CD14-positive monocyte (primary cell): Measurements from ENCODE around the gene KLHL40. TPM values are rescaled to one million over a fixed set of nuclear protein-coding genes. Genes with fewer than 3 reads are reported as not detected.

ENCODE experiments used
- DNase-seq, 3 donors: peaks; one replicate each; pipeline ENCODE4 v3.0.0-alpha.2; 2011 to 2022
- H2AFZ ChIP-seq: 2 replicates; pipeline ENCODE4 v1.6.0; 2012; ENCODE audit warnings: mild to moderate bottlenecking, low read depth, low read length, inconsistent platforms; ENCODE audit not compliant: insufficient read depth, poor library complexity, severe bottlenecking
- H3K27ac ChIP-seq, 2 donors: 1 replicate in 1 of 2; 2 replicates in 1 of 2; pipeline ENCODE4 v1.5.1; 2012 to 2013; ENCODE audit warnings: low read length in 2 of 2, control low read depth in 1 of 2, inconsistent platforms in 1 of 2, low read depth in 1 of 2, mild to moderate bottlenecking in 1 of 2
- H3K27me3 ChIP-seq, 2 donors: one replicate each; pipeline versions ENCODE4 v1.6.0 to v1.6.1; 2011 to 2013; ENCODE audit warnings: low read length in 2 of 2; ENCODE audit not compliant: control insufficient read depth in 2 of 2, insufficient read depth in 2 of 2
- H3K36me3 ChIP-seq, 2 donors: replicated peaks in 1 of 2; 1 replicate in 1 of 2; 2 replicates in 1 of 2; pipeline versions ENCODE4 v1.5.1 to v1.6.1; 2012 to 2013; ENCODE audit warnings: low read length in 2 of 2, control low read depth in 1 of 2, inconsistent platforms in 1 of 2, mild to moderate bottlenecking in 1 of 2; ENCODE audit not compliant: insufficient read depth in 2 of 2, control insufficient read depth in 1 of 2
- H3K4me1 ChIP-seq, 2 donors: 1 replicate in 1 of 2; 2 replicates in 1 of 2; pipeline versions ENCODE4 v1.5.1 to v1.6.1; 2012 to 2013; ENCODE audit warnings: low read length in 2 of 2, control low read depth in 1 of 2, inconsistent platforms in 1 of 2, mild to moderate bottlenecking in 1 of 2, moderate library complexity in 1 of 2; ENCODE audit not compliant: insufficient read depth in 2 of 2, control insufficient read depth in 1 of 2
- H3K4me2 ChIP-seq: replicated peaks from 2 replicates; pipeline ENCODE3; 2012; ENCODE audit warnings: low read length, moderate library complexity, mild to moderate bottlenecking; ENCODE audit not compliant: poor library complexity, severe bottlenecking; ENCODE audit errors: extremely low read depth
- H3K4me3 ChIP-seq, 3 experiments: fragments of 200-600 bp in 1 of 3; sonication (generic) in 1 of 3; replicated peaks in 1 of 3; 1 replicate in 2 of 3; 2 replicates in 1 of 3; pipeline ENCODE4 v1.5.1; 2011 to 2013; ENCODE audit warnings: low read length in 3 of 3, mild to moderate bottlenecking in 3 of 3, control low read depth in 2 of 3, low read depth in 2 of 3, inconsistent platforms in 1 of 3, moderate library complexity in 1 of 3
- H3K79me2 ChIP-seq: 2 replicates; pipeline ENCODE4 v1.6.0; 2012; ENCODE audit warnings: mild to moderate bottlenecking, control low read depth, inconsistent platforms, low read length, moderate library complexity; ENCODE audit not compliant: insufficient read depth
- H3K9ac ChIP-seq: 2 replicates; pipeline ENCODE4 v1.6.0; 2017; ENCODE audit warnings: low read length, mild to moderate bottlenecking; ENCODE audit not compliant: insufficient read depth, poor library complexity, severe bottlenecking
- H3K9me3 ChIP-seq, 2 donors: replicated peaks in 1 of 2; 1 replicate in 1 of 2; 2 replicates in 1 of 2; pipeline versions ENCODE4 v1.5.1 to v1.6.1; 2012 to 2013; ENCODE audit warnings: low read length in 2 of 2, control low read depth in 1 of 2; ENCODE audit not compliant: control insufficient read depth in 1 of 2, insufficient read depth in 1 of 2
- H4K20me1 ChIP-seq: 2 replicates; pipeline ENCODE4 v1.6.0; 2012; ENCODE audit warnings: mild to moderate bottlenecking, low read length, control low read depth, moderate library complexity; ENCODE audit not compliant: insufficient read depth
- H3K27ac Mint-ChIP-seq, 7 donors: one replicate each; pipeline ENCODE4 v1.8.0; 2020; ENCODE audit warnings: mild to moderate bottlenecking in 7 of 7, mixed read lengths in 7 of 7, moderate library complexity in 6 of 7, inconsistent platforms in 2 of 7
- H3K27me3 Mint-ChIP-seq, 3 donors: one replicate each; pipeline ENCODE4 v1.8.0; 2021 to 2022; ENCODE audit warnings: low read depth in 3 of 3, mild to moderate bottlenecking in 3 of 3, mixed read lengths in 3 of 3, moderate library complexity in 3 of 3, inconsistent platforms in 1 of 3
- H3K36me3 Mint-ChIP-seq, 2 donors: one replicate each; pipeline ENCODE4 v1.8.0; 2020; ENCODE audit warnings: mixed read lengths in 2 of 2, inconsistent platforms in 1 of 2, mild to moderate bottlenecking in 1 of 2
- H3K4me1 Mint-ChIP-seq: one replicate; pipeline ENCODE4 v1.8.0; 2020; ENCODE audit warnings: mild to moderate bottlenecking, mixed read lengths
- H3K4me3 Mint-ChIP-seq, 2 donors: one replicate each; pipeline ENCODE4 v1.8.0; 2020; ENCODE audit warnings: mild to moderate bottlenecking in 2 of 2, mixed read lengths in 2 of 2, moderate library complexity in 1 of 2
- H3K9me3 Mint-ChIP-seq, 7 donors: one replicate each; pipeline ENCODE4 v1.8.0; 2020 to 2022; ENCODE audit warnings: mixed read lengths in 7 of 7, mild to moderate bottlenecking in 6 of 7, moderate library complexity in 6 of 7, inconsistent platforms in 2 of 7
- CTCF ChIP-seq: fragments of 200-600 bp; IDR thresholded peaks from one replicate; pipeline ENCODE4 v1.8.0; 2022; ENCODE audit warnings: antibody characterized with exemption, mild to moderate bottlenecking
- WGBS: methylation state at CpG from one replicate; pipeline ENCODE4 v1.1.5; 2013; ENCODE audit warnings: missing lambda C conversion rate; ENCODE audit not compliant: insufficient coverage; 5-methylcytosine and 5-hydroxymethylcytosine counted together
- intact Hi-C, 2 donors: fragments of 100-400 bp; cut with micrococcal nuclease; formaldehyde crosslinking; loops; one replicate each; pipeline versions ENCODE4 v1.15.0 to v1.15.1; 2023
- polyA plus RNA-seq, 3 donors: library from polyadenylated mRNA; depleted of rRNA in 1 of 3; unstranded in 2 of 3; stranded (reverse) in 1 of 3; fragments of 300-500 nt in 2 of 3; fragments of >200 nt in 1 of 3; fragmentation: Illumina TruSeq in 2 of 3; gene quantifications; 1 replicate in 2 of 3; 2 replicates in 1 of 3; pipeline ENCODE4 v1.2.3, GENCODE V29; 2012 to 2021

Gene KLHL40
- polyA plus RNA-seq, 3 donors: not detected

GRCh38 chr3:42666022-42666421, 19.3 kb upstream of the KLHL40 start:
- H3K36me3 ChIP-seq: peaks cover 4 to 19% of the 10 kb centered on the region in 2 donors
- intact Hi-C loops: no loop called here

GRCh38 chr3:42666577-42666998, 18.7 kb upstream of the KLHL40 start:
- no peak overlapping the region for H3K4me3 Mint-ChIP-seq
- H3K27me3 Mint-ChIP-seq: peaks cover 1 to 12% (median 4%) of the 10 kb centered on the region in 3 donors
- Histone ChIP-seq H3K4me1 (peaks cover 0 to 4% of the 10 kb centered on the region in 2 donors), H2AFZ (no peak overlapping the region), H3K9me3 (peaks cover 0 to 10% of the 10 kb centered on the region in 2 donors), H3K79me2 (no peaks in the 10 kb centered on the region), H3K27ac (no peak overlapping the region), H3K36me3 (peaks cover 2 to 14% of the 10 kb centered on the region in 2 donors), H4K20me1 (no peaks in the 10 kb centered on the region), H3K27me3 (no peaks in the 10 kb centered on the region), H3K9ac (no peak overlapping the region), H3K4me3 (no peak overlapping the region), H3K4me2 (no peak overlapping the region)
- no peak overlapping the region for H3K27ac Mint-ChIP-seq
- DNase-seq: no peak
- no peak for TF ChIP-seq CTCF
- H3K4me1 Mint-ChIP-seq: peaks cover 7% of the 10 kb centered on the region
- intact Hi-C loops: no loop called here
- H3K9me3 Mint-ChIP-seq: peaks cover 2 to 8% (median 5%) of the 10 kb centered on the region in 7 donors
- WGBS: 100% methylated on average over 1 of the region's 4 CpGs
- peaks cover 6 to 21% of the 10 kb centered on the region in 2 donors for H3K36me3 Mint-ChIP-seq

More at GRCh38 chr3:42666022-42666421, 19.3 kb upstream of the KLHL40 start:
- Histone ChIP-seq H3K9ac (no peak overlapping the region), H3K4me2 (no peak overlapping the region), H3K4me1 (peaks cover 0 to 4% of the 10 kb centered on the region in 2 donors), H3K9me3 (peaks cover 0 to 10% of the 10 kb centered on the region in 2 donors), H3K27ac (no peak overlapping the region), H4K20me1 (peaks cover under 1% of the 10 kb centered on the region), H3K79me2 (no peaks in the 10 kb centered on the region), H2AFZ (no peak overlapping the region), H3K27me3 (no peaks in the 10 kb centered on the region), H3K4me3 (no peak overlapping the region)
- no peak for TF ChIP-seq CTCF
- Mint-ChIP-seq H3K27ac (no peak overlapping the region), H3K36me3 (peaks cover 11 to 27% of the 10 kb centered on the region in 2 donors), H3K4me3 (no peak overlapping the region), H3K4me1 (peaks cover 7% of the 10 kb centered on the region), H3K27me3 (peaks cover 1 to 12% (median 4%) of the 10 kb centered on the region in 3 donors), H3K9me3 (peaks cover 2 to 8% (median 5%) of the 10 kb centered on the region in 7 donors)
- DNase-seq: no peak
- WGBS: 92% methylated on average over 2 of the region's 8 CpGs
